Stimulated activated CD4-positive, alpha-beta T cell treated with anti-CD3 and anti-CD28 coated beads, Interleukin-15, amount 100 ng/mL, for 24 hours (primary cell): ENCODE data around the gene YIF1B.

Experiments used
- DNase-seq: peaks from one replicate; pipeline ENCODE4 v3.0.0-alpha.2; 2020

Gene YIF1B

GRCh38 chr19:38331728-38332127 is 16.0 kb upstream of the YIF1B start:
- DNase-seq = no peak

DNA sequence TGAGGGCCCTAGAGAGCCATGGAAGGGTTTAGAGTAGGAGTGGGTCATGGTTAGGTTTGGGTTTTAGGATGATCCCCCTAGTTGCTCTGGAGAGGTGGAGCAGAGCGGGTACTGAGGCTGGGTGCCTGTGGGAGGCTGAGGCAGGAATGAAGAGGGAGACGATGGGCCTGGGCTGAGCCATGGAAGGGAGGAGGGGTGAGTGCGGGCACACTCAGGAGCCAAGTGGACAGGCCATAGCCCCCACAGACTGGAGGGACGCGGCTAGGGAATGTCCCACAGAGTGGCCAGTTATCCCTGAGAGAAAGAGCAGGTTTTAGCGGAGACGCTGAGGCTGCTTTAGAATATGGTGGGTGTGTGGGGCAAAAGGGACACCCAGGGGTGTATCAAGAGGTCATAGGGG is 13.9 kb upstream of the YIF1B start:
- DNase-seq = no peak

GRCh38 chr19:38326591-38326990 is 10.8 kb upstream of the YIF1B start:
- DNase-seq = no peak

DNA sequence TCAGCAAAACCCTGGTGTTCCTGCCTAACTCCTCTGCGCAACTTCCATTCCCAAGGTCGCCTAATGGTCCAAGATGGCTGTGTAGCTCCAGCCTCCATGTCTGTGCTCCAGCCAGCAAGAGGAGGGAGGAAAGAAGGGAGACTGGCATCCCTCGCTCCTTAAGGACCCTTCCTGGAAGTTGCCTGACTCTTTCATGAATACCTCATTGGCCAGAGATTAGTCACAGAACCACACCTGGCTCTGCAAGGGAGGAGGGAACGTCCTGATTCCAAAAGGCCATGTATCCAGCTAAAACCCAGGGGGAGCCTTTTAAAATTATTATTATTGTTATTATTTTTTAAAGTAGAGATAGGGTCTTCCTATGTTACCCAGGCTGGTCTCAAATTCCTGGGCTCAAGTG is 8.7 kb upstream of the YIF1B start:
- DNase-seq = no peak

GRCh38 chr19:38323291-38323690 is 7.5 kb upstream of the YIF1B start:
- DNase-seq = no peak

- DNase-seq = no peak
Observed at GRCh38 chr19:38321646-38322196, 6.0 kb upstream of the YIF1B start.

DNA sequence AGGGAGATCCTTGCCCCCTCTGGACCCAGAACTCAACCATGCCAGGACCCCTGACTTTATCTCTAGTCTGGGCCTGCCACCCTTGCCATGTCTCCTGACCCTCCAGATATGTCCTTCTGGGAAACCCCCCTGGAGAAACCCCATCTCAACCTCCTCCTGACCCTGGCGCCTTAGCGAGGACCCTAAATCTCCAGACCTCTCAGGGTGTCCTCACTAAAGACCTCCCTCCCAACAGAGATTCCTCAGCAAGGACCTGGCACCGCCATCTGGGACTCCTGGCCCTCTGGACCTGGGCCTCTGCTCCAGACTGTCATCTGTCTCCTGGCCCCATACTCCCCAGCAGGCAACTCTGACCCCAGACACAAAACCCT is 5.2 kb upstream of the YIF1B start:
- DNase-seq = no peak

- peak; percentile 78 for DNase-seq
Observed at GRCh38 chr19:38319421-38320258, 3.9 kb upstream of the YIF1B start, which contains the start of gene KCNK6. Gene KCNK6, plus strand, starts transcription at chr19:38319845. Its CDS starts 106 bp downstream, at chr19:38319951.

- no peak for DNase-seq
Observed at GRCh38 chr19:38318660-38319059, 2.9 kb upstream of the YIF1B start.

- peak; percentile 23 for DNase-seq
Observed at GRCh38 chr19:38317104-38317612, 1.4 kb upstream of the YIF1B start.

DNA sequence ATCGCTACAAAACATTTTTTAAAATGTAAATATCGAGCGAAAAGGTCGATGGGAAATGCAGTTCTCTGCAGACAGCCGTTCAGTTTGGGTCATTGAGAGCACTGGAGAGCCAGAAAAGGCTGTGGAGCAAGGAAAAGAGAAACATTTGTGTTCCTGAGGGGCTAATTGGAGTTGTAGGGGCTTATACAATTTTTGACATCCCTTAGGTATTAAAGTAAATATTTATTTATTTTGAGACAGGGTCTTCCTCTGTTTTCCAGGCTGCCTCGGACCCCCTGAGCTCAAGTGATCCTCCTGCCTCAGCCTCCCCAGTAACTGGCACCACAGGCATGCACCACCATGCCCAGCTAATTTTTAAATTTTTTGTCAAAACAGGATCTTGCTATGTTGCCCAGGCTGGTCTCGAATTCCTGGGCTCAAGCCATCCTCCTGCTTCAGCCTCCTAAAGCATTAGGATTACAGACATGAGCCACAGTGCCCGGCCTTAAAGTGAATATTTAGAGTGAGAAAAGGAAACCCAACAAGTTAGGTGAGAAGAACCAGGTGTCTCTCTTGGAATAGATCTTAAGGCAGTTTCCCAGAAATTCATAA is 825 bp upstream of the YIF1B start:
- no peak for DNase-seq

DNA sequence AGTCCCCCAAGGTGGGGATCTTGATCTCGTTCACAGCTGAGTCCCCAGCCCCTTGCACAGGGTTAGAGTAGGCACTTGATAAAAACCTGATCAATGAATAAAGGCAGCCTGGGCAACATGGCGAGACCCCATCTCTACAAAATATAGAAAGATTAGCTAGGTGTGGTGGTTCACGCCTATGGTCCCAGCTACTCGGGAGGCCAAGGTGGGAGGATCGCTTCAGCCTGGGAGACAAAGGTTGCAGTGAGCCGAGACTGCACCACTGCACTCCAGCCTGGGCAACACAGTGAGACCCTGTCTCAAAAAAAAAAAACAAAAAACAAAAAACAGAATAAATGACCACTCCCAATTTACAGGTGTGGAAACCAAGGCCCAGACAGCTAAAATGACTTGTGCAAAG is 4.8 kb downstream of the YIF1B start:
- DNase-seq = no peak

GRCh38 chr19:38310279-38310670 is 5.5 kb downstream of the YIF1B start:
- DNase-seq = no peak

- DNase-seq = no peak
Observed at GRCh38 chr19:38309615-38310278, 6.0 kb downstream of the YIF1B start.

DNA sequence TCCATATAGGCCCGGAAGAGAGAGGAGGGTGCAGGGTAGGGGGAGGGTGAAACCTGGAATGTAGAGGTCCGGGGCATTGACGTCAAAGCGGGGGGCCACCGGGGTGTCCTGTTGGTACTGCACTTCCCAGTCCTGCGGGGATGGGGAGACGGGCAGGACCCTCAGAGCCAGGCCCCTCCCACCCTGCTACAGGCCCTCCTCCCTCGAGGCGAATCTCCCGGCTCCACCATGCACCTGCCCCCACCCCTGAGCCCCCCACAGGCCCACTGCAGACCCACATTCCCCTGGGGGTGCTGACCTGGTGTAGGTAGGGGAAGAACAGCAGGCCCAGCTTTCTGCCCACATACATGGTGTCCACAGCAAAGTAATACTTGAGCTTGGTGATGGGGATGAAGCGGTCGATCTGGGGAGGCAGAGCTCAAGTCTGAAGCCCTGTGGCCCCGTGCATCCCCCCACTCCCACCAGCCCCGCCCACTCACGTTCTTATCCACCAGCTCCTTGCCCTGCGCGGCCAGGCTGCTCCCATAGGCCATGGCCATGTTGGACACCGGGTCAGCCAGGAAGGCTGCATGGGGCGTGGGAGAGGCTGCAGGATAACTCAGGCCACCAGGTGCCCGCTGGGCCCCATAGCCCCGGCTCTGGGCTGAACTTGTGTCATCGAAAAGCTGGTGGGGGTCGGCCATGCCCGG is 6.7 kb downstream of the YIF1B start:
- DNase-seq = no peak

GRCh38 chr19:38308006-38308766 is 7.6 kb downstream of the YIF1B start:
- DNase-seq = no peak

DNA sequence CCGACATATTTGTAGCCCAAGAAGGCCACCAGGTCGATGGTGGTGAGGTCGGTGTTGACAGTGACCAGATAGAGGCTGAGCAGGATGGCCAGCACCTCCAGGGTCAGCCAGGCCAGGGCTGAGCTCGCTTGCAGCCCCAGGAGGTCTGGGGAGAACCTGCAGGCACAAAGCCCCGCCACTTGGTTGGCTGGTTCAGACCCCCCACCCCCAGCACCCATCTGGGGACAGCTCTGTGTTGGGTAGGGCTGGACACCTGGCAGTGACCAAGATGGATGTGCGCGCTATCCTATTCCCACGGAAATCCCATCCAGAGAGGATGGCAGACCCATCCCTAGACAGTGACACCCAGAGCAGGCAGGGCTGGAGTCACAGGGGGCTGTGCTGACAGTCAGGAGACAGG is 8.2 kb downstream of the YIF1B start:
- no peak for DNase-seq

DNA sequence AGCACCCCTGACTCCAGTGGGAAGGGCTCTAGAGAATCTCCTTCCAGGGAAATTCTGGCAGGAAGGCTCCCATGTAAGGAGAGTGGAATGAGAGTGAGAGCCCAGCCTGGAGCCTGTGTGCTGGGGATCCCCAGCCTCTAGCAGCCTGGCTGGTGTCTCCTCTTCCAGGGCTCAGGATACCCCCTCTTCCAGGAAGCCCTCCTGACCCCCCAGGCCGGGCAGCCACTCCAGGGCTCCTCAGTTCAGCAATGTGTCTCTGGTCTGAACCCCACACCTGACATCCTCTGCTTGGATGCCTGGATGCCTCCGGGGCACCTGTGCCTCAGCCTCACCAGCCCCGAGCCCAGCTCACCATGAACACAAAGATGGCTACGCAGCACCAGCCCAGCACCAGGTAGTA is 8.7 kb downstream of the YIF1B start:
- DNase-seq = no peak

GRCh38 chr19:38306236-38306635 is 9.5 kb downstream of the YIF1B start:
- DNase-seq = no peak

DNA sequence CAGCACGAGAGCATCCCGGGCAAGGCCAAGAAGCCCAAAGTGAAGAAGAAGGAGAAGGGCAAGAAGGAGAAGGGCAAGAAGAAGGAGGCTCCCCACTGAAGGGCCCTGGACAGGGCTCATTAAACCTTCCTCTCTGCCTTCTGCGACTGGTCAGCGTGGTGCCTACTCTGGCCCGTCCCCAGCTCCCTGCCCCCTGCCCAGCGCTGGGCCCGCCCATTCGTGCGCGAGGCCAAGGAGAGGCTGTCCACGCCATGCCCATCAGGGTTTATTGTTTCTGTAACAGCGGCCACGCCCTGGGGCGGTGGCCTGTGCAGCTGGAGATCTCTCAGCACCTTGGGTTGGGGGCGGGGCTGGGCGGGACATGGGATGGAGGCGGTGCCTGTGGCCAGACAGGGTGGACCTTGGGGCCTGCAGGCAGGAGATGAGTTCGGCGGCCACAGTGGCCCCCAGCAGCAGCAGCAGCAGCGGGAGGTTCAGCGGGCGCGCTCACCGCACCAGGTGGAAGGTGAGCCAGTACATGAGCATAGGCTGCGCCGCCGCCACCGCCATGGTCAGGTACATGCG is 10.8 kb downstream of the YIF1B start:
- DNase-seq = no peak

GRCh38 chr19:38304352-38304865 is 11.3 kb downstream of the YIF1B start:
- no peak for DNase-seq
